K562 (cell line): ENCODE data around the gene OR51I1. TPM values are rescaled to one million over a fixed set of nuclear protein-coding genes. Genes with fewer than 3 reads are reported as not detected.

ENCODE experiments used
- ATAC-seq: fragments of 200-7000 bp; cut with Tn5 transposase; 3 replicates; pipeline ENCODE4 v1.9.1; 2020; ENCODE audit warnings: moderate library complexity
- BruUV-seq: library from RNA; stranded (reverse); fragments of 400-500 nt; replicated peaks from 2 replicates; lab custom pipeline; 2021; lab: Mats Ljungman, UMichigan
- CTCF ChIA-PET: fragments of 300-600 bp; formaldehyde crosslinking; extraction: SDS; loops from one replicate; lab custom pipeline; 2021; ENCODE audit warnings: low intra/inter-chr PET ratio; lab: Yijun Ruan, JAX
- POLR2A ChIA-PET: fragments of 300-600, 350-650 bp; sonication (Branson Sonifier 250); formaldehyde crosslinking; extraction: SDS; loops from one replicate; lab custom pipeline; 2021; ENCODE audit warnings: antibody characterized with exemption, inconsistent platforms; lab: Yijun Ruan, JAX
- DNase-seq, 4 experiments: peaks; one replicate each; pipeline versions ENCODE4 v3.0.0 to v3.0.0-alpha.2; 2011 to 2018; ENCODE audit warnings: low spot score in 3 of 4, mixed read lengths in 3 of 4; ENCODE audit errors: extremely low read depth in 1 of 4
- FAIRE-seq: peaks from 2 replicates; lab custom pipeline; 2011; peaks lifted over from hg19 to GRCh38; lab: Jason Lieb, UNC
- H2AFZ ChIP-seq: 2 replicates; pipeline ENCODE4 v1.6.0; 2011; ENCODE audit warnings: low read depth, low read length, control low read depth, inconsistent platforms
- H3K27ac ChIP-seq: fragments of 200-600 bp; 3 replicates; pipeline ENCODE4 v1.8.0; 2011; ENCODE audit warnings: low read depth, mild to moderate bottlenecking, control low read depth, inconsistent platforms, low read length, moderate library complexity, mixed read lengths; ENCODE audit errors: extremely low read depth
- H3K27me3 ChIP-seq, 2 experiments: fragments of 300-600 bp in 1 of 2; 2 replicates in 1 of 2; 3 replicates in 1 of 2; pipeline versions ENCODE4 v1.6.0 to v1.8.0; 2011; ENCODE audit warnings: inconsistent platforms in 2 of 2, low read length in 2 of 2, mild to moderate bottlenecking in 1 of 2, mixed read lengths in 1 of 2, moderate library complexity in 1 of 2; ENCODE audit not compliant: control insufficient read depth in 2 of 2, insufficient read depth in 2 of 2
- H3K36me3 ChIP-seq: fragments of 300-600 bp; 3 replicates; pipeline ENCODE4 v1.8.0; 2011; ENCODE audit warnings: mild to moderate bottlenecking, low read length, inconsistent platforms; ENCODE audit not compliant: control insufficient read depth, insufficient read depth
- H3K4me1 ChIP-seq, 2 experiments: fragments of 200-600 bp in 1 of 2; replicated peaks in 1 of 2; 2 replicates in 1 of 2; 3 replicates in 1 of 2; pipeline versions ENCODE4 v1.5.1 to v1.8.0; 2011; ENCODE audit warnings: inconsistent platforms in 2 of 2, low read length in 2 of 2, mild to moderate bottlenecking in 1 of 2, mixed read lengths in 1 of 2, moderate library complexity in 1 of 2; ENCODE audit not compliant: control insufficient read depth in 2 of 2, insufficient read depth in 2 of 2
- H3K4me2 ChIP-seq: 2 replicates; pipeline ENCODE4 v1.6.1; 2011; ENCODE audit warnings: low read length, control low read depth, inconsistent platforms, mixed read lengths; ENCODE audit not compliant: insufficient read depth
- H3K4me3 ChIP-seq: fragments of 200-600 bp; sonication (generic), shearing (Covaris generic); 2 replicates; pipeline ENCODE4 v1.5.1; 2016; ENCODE audit warnings: control low read depth, inconsistent platforms
- H3K79me2 ChIP-seq: fragments of 200-600 bp; 3 replicates; pipeline ENCODE4 v1.8.0; 2011; ENCODE audit warnings: low read length, inconsistent platforms; ENCODE audit not compliant: control insufficient read depth, insufficient read depth
- H3K9ac ChIP-seq, 2 experiments: 2 replicates each; pipeline versions ENCODE4 v1.6.0 to v1.6.1; 2011; ENCODE audit warnings: low read depth in 2 of 2, low read length in 2 of 2, control low read depth in 1 of 2, inconsistent platforms in 1 of 2, mild to moderate bottlenecking in 1 of 2, mixed read lengths in 1 of 2; ENCODE audit not compliant: insufficient read depth in 1 of 2
- H3K9me1 ChIP-seq: one replicate; pipeline ENCODE4 v1.6.0; 2011; ENCODE audit warnings: inconsistent platforms, mild to moderate bottlenecking, low read length, moderate library complexity; ENCODE audit not compliant: control insufficient read depth, insufficient read depth
- H3K9me3 ChIP-seq: replicated peaks from 2 replicates; pipeline ENCODE4 v1.5.1; 2011; ENCODE audit warnings: low read depth, low read length, inconsistent platforms; ENCODE audit not compliant: control insufficient read depth, insufficient read depth
- H4K20me1 ChIP-seq: replicated peaks from 2 replicates; pipeline ENCODE4 v1.6.1; 2011; ENCODE audit warnings: low read length, inconsistent platforms, mixed read lengths; ENCODE audit not compliant: control insufficient read depth, insufficient read depth
- CBX8 ChIP-seq: fragments of 200-600 bp; sonication (generic); IDR thresholded peaks from 2 replicates; pipeline ENCODE4 v1.6.1; 2012; ENCODE audit warnings: borderline replicate concordance, mixed run types, low read depth, mild to moderate bottlenecking, moderate library complexity, mixed read lengths, low read length, control low read depth, inconsistent platforms; ENCODE audit not compliant: poor library complexity, severe bottlenecking; ENCODE audit errors: extremely low read depth
- NCOR1 ChIP-seq: fragments of 450-650 bp; IDR thresholded peaks from 2 replicates; pipeline ENCODE4 v1.6.1; 2016; ENCODE audit warnings: mild to moderate bottlenecking, moderate library complexity
- POLR2A ChIP-seq: fragments of 450-650 bp; conservative IDR thresholded peaks from 2 replicates; pipeline ENCODE4 v1.6.1; 2016
- POLR2AphosphoS5 ChIP-seq: IDR thresholded peaks from 2 replicates; pipeline ENCODE4 v1.6.1; 2011; ENCODE audit warnings: mild to moderate bottlenecking, low read depth, low read length, moderate library complexity; ENCODE audit not compliant: control insufficient read depth, insufficient read depth
- SUPT5H ChIP-seq: fragments of 450-650 bp; IDR thresholded peaks from 2 replicates; pipeline ENCODE4 v1.6.1; 2016
- WGBS: fragments of 100-300 bp; shearing (Covaris generic); methylation state at CpG from one replicate; pipeline ENCODE4 v1.1.6; 2016; ENCODE audit warnings: low coverage, mixed read lengths; ENCODE audit not compliant: insufficient coverage; ENCODE audit errors: missing lambda C conversion rate; 5-methylcytosine and 5-hydroxymethylcytosine counted together
- in situ Hi-C: fragments of 300-500 bp; cut with MboI; formaldehyde crosslinking; loops from 4 replicates; pipeline ENCODE4 v1.15.0; 2018; ENCODE audit warnings: inconsistent platforms, mixed read lengths
- intact Hi-C: fragments of 100-400 bp; cut with micrococcal nuclease; formaldehyde crosslinking; loops from 2 replicates; pipeline ENCODE4 v1.14.2; 2022
- polyA plus RNA-seq, 8 experiments: library from polyadenylated mRNA; depleted of rRNA in 4 of 8; stranded (reverse) in 5 of 8; unstranded in 3 of 8; fragments of >200 nt; fragmentation: Nextera tagmentation in 2 of 8; fragmentation: Illumina TruSeq in 1 of 8; extraction: Ambion mirVana in 2 of 8; extraction: Trizol in 1 of 8; gene quantifications; 2 replicates each; pipeline versions ENCODE4 v1.2.1 to v1.2.3, GENCODE V29; 2011 to 2014; ENCODE audit warnings: inconsistent platforms in 1 of 8, missing spikeins in 1 of 8
- total RNA-seq, 7 experiments: library from RNA; depleted of rRNA in 6 of 7; stranded (reverse); fragments of >200 nt in 6 of 7; fragmentation: Illumina TruSeq in 2 of 7; extraction: Trizol in 2 of 7; gene quantifications; 2 replicates each; pipeline versions ENCODE4 v1.2.1 to v1.2.3, GENCODE V29; 2011 to 2021; ENCODE audit warnings: low replicate concordance in 1 of 7
- TF ChIP-seq, protein P1 (sequence below): fragments of 450-650 bp; IDR thresholded peaks from 2 replicates; pipeline ENCODE4 v1.6.1; 2018; ENCODE audit not compliant: partially characterized antibody

Gene OR51I1
- total and polyA plus RNA-seq, 9 of the 15 experiments (the other 6 are each of a cell fraction or from before 2014, with no cell fraction given), result 0.42 to 11.0 (median 2.8) TPM

DNA sequence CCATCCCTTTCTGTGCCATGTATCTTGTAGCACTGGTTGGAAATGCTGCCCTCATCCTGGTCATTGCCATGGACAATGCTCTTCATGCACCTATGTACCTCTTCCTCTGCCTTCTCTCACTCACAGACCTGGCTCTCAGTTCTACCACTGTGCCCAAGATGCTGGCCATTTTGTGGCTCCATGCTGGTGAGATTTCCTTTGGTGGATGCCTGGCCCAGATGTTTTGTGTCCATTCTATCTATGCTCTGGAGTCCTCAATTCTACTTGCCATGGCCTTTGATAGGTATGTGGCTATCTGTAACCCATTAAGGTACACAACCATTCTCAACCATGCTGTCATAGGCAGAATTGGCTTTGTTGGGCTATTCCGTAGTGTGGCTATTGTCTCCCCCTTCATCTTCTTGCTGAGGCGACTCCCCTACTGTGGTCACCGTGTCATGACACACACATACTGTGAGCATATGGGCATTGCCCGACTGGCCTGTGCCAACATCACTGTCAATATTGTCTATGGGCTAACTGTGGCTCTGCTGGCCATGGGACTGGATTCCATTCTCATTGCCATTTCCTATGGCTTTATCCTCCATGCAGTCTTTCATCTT is 47.6 kb upstream of the OR51I1 start:
- H3K4me3 ChIP-seq, result no peak overlapping the region
- ATAC-seq (no peak), DNase-seq (no peak), FAIRE-seq (no peak)
- no peak overlapping the region; a peak in 1 of 4 replicates for H3K9ac ChIP-seq
- TF ChIP-seq POLR2AphosphoS5 (peak; percentile 86), NCOR1 (no peak), POLR2A (peak; percentile 75), CBX8 (no peak), SUPT5H (peak; percentile 67)
- TF ChIP-seq, protein P1, sequence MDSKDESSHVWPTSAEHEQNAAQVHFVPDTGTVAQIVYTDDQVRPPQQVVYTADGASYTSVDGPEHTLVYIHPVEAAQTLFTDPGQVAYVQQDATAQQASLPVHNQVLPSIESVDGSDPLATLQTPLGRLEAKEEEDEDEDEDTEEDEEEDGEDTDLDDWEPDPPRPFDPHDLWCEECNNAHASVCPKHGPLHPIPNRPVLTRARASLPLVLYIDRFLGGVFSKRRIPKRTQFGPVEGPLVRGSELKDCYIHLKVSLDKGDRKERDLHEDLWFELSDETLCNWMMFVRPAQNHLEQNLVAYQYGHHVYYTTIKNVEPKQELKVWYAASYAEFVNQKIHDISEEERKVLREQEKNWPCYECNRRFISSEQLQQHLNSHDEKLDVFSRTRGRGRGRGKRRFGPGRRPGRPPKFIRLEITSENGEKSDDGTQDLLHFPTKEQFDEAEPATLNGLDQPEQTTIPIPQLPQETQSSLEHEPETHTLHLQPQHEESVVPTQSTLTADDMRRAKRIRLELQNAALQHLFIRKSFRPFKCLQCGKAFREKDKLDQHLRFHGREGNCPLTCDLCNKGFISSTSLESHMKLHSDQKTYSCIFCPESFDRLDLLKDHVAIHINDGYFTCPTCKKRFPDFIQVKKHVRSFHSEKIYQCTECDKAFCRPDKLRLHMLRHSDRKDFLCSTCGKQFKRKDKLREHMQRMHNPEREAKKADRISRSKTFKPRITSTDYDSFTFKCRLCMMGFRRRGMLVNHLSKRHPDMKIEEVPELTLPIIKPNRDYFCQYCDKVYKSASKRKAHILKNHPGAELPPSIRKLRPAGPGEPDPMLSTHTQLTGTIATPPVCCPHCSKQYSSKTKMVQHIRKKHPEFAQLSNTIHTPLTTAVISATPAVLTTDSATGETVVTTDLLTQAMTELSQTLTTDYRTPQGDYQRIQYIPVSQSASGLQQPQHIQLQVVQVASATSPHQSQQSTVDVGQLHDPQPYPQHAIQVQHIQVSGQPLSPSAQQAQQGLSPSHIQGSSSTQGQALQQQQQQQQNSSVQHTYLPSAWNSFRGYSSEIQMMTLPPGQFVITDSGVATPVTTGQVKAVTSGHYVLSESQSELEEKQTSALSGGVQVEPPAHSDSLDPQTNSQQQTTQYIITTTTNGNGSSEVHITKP, result no peak
- H4K20me1 ChIP-seq, result peaks cover 49% of the 10 kb centered on the region
- no peak overlapping the region for H3K4me2 ChIP-seq
- H3K27me3 ChIP-seq, result no peaks in the 10 kb centered on the region
- H3K4me1 ChIP-seq, result peaks cover 4 to 5% of the 10 kb centered on the region in 2 experiments; a peak in 1 of 5 replicates
- WGBS, result 92% methylated on average over 4 of the region's 4 CpGs
- ChIA-PET POLR2A (interaction anchor here (0.6 to 1.2 kb wide), 5 partner anchors 8 to 183 kb away, joined by 3 to 4 read pairs (median 4); no protein-coding TSS in a partner anchor), CTCF (no interaction called here)
- H2AFZ ChIP-seq, result no peak overlapping the region
- peaks cover 3% of the 10 kb centered on the region; the same call in 1 of the 2 replicates for H3K9me3 ChIP-seq
- H3K9me1 ChIP-seq, result peaks cover 1% of the 10 kb centered on the region
- no peak overlapping the region for H3K27ac ChIP-seq
- in situ Hi-C loops, result no loop called here
- no TSS peak for BruUV-seq
- peaks cover 97% of the 10 kb centered on the region for H3K36me3 ChIP-seq
- peaks cover 100% of the 10 kb centered on the region for H3K79me2 ChIP-seq
- intact Hi-C loops, result no loop called here
